ENCODE results near the gene SLC7A4. TPM values are rescaled to one million over a fixed set of nuclear protein-coding genes. Genes with fewer than 3 reads are reported as not detected.
A peak's percentile ranks its signal among the peaks of the same experiment; 100 is the strongest.

The SLC7A4 gene
- total RNA-seq, 1 experiment from 2014 or later, result not detected

GRCh38 chr22:20990184-20991180, 41.9 kb downstream of the SLC7A4 start:
- no peaks in the 10 kb centered on the region for H3K27me3 ChIP-seq (replicated peaks)
- no peak overlapping the region for H3K4me3 ChIP-seq
- no peaks in the 10 kb centered on the region for H3K4me1 ChIP-seq (replicated peaks)
- no peak for DNase-seq (ENCODE audit: low read depth in 1 of 2, low spot score in 2 of 2)
- no peak overlapping the region for H3K27ac ChIP-seq
- peaks cover 56% of the 10 kb centered on the region for H3K36me3 ChIP-seq
- H3K9me3 ChIP-seq (replicated peaks), result no peaks in the 10 kb centered on the region

- H3K27ac ChIP-seq, result no peak overlapping the region
- no peaks in the 10 kb centered on the region for H3K9me3 ChIP-seq (replicated peaks)
- H3K4me3 ChIP-seq, result no peak overlapping the region
- H3K4me1 ChIP-seq (replicated peaks), result no peaks in the 10 kb centered on the region
- no peak for DNase-seq (ENCODE audit: low read depth in 1 of 2, low spot score in 2 of 2)
- no peaks in the 10 kb centered on the region for H3K27me3 ChIP-seq (replicated peaks)
- peaks cover 51% of the 10 kb centered on the region for H3K36me3 ChIP-seq
Observed at GRCh38 chr22:20989323-20990138, 42.8 kb downstream of the SLC7A4 start.

- Histone ChIP-seq H3K4me1 (replicated peaks) (no peaks in the 10 kb centered on the region), H3K9me3 (replicated peaks) (no peaks in the 10 kb centered on the region), H3K27ac (no peak overlapping the region), H3K27me3 (replicated peaks) (no peaks in the 10 kb centered on the region), H3K36me3 (peaks cover 54% of the 10 kb centered on the region), H3K4me3 (no peak overlapping the region)
- DNase-seq (ENCODE audit: low read depth in 1 of 2, low spot score in 2 of 2), result no peak
Observed at GRCh38 chr22:20988573-20989322, 43.6 kb downstream of the SLC7A4 start.

- no peaks in the 10 kb centered on the region for H3K27me3 ChIP-seq (replicated peaks)
- peaks cover 51% of the 10 kb centered on the region for H3K36me3 ChIP-seq
Observed at GRCh38 chr22:20987375-20987774, 45.0 kb downstream of the SLC7A4 start.

GRCh38 chr22:20986365-20986764, 46.0 kb downstream of the SLC7A4 start:
- no peak for DNase-seq (ENCODE audit: low read depth in 1 of 2, low spot score in 2 of 2)
- Histone ChIP-seq H3K27ac (no peak overlapping the region), H3K4me1 (replicated peaks) (peaks cover 19% of the 10 kb centered on the region), H3K36me3 (peaks cover 47% of the 10 kb centered on the region), H3K27me3 (replicated peaks) (no peaks in the 10 kb centered on the region), H3K9me3 (replicated peaks) (peaks cover 4% of the 10 kb centered on the region; the same call in 1 of the 2 replicates), H3K4me3 (no peak overlapping the region)

More at GRCh38 chr22:20987375-20987774, 45.0 kb downstream of the SLC7A4 start:
- Histone ChIP-seq H3K4me3 (no peak overlapping the region), H3K4me1 (replicated peaks) (peaks cover 9% of the 10 kb centered on the region), H3K27ac (no peak overlapping the region), H3K9me3 (replicated peaks) (no peaks in the 10 kb centered on the region)
- DNase-seq (ENCODE audit: low read depth in 1 of 2, low spot score in 2 of 2), result no peak

GRCh38 chr22:20985720-20986119, 46.6 kb downstream of the SLC7A4 start:
- no peak overlapping the region for H3K4me3 ChIP-seq
- no peak overlapping the region for H3K27ac ChIP-seq
- no peak for DNase-seq (ENCODE audit: low read depth in 1 of 2, low spot score in 2 of 2)
- H3K9me3 ChIP-seq (replicated peaks), result peaks cover 4% of the 10 kb centered on the region; the same call in 1 of the 2 replicates
- peaks cover 40% of the 10 kb centered on the region for H3K36me3 ChIP-seq
- peaks cover 24% of the 10 kb centered on the region for H3K4me1 ChIP-seq (replicated peaks)
- no peaks in the 10 kb centered on the region for H3K27me3 ChIP-seq (replicated peaks)

GRCh38 chr22:20983081-20983771, 49.1 kb downstream of the SLC7A4 start:
- peaks cover 10% of the 10 kb centered on the region; the same call in 1 of the 2 replicates for H3K9me3 ChIP-seq (replicated peaks)
- no peaks in the 10 kb centered on the region for H3K27me3 ChIP-seq (replicated peaks)
- peak overlapping the region; percentile 91 for H3K4me3 ChIP-seq
- no peak overlapping the region for H3K27ac ChIP-seq
- DNase-seq (ENCODE audit: low read depth in 1 of 2, low spot score in 2 of 2), result no peak
- peaks cover 31% of the 10 kb centered on the region for H3K36me3 ChIP-seq
- peaks cover 24% of the 10 kb centered on the region for H3K4me1 ChIP-seq (replicated peaks)

- peak overlapping the region; percentile 91 for H3K4me3 ChIP-seq
- DNase-seq (ENCODE audit: low read depth in 1 of 2, low spot score in 2 of 2), result no peak
- H3K27me3 ChIP-seq (replicated peaks), result no peaks in the 10 kb centered on the region
- peaks cover 24% of the 10 kb centered on the region for H3K4me1 ChIP-seq (replicated peaks)
- peak overlapping the region; percentile 64 for H3K27ac ChIP-seq
- H3K9me3 ChIP-seq (replicated peaks), result peaks cover 10% of the 10 kb centered on the region; the same call in 1 of the 2 replicates
- H3K36me3 ChIP-seq, result peaks cover 24% of the 10 kb centered on the region
Observed at GRCh38 chr22:20982563-20982882, 49.8 kb downstream of the SLC7A4 start.

GRCh38 chr22:20981787-20982562, 50.4 kb downstream of the SLC7A4 start, which contains the start of gene LZTR1:
TSS of gene LZTR1 (plus strand) at chr22:20982297. CDS start at chr22:20982372, 75 bp downstream.
- peak; percentile 81 to 90 for DNase-seq (ENCODE audit: low read depth in 1 of 2, low spot score in 2 of 2)
- H3K4me3 ChIP-seq, result peak within 1 kb of the TSS; percentile 91
- H3K27ac ChIP-seq, result peak within 1 kb of the TSS; percentile 64
- H3K9me3 ChIP-seq (replicated peaks), result peaks cover 10% of the 10 kb centered on the region; the same call in 1 of the 2 replicates
- peaks cover 22% of the 10 kb centered on the region for H3K36me3 ChIP-seq
- peaks cover 24% of the 10 kb centered on the region for H3K4me1 ChIP-seq (replicated peaks)
- no peaks in the 10 kb centered on the region for H3K27me3 ChIP-seq (replicated peaks)

- H3K27me3 ChIP-seq (replicated peaks), result no peaks in the 10 kb centered on the region
- H3K27ac ChIP-seq, result peak overlapping the region; percentile 64
- peaks cover 24% of the 10 kb centered on the region for H3K4me1 ChIP-seq (replicated peaks)
- DNase-seq (ENCODE audit: low read depth in 1 of 2, low spot score in 2 of 2), result no peak
- H3K36me3 ChIP-seq, result peaks cover 18% of the 10 kb centered on the region
- peaks cover 10% of the 10 kb centered on the region; the same call in 1 of the 2 replicates for H3K9me3 ChIP-seq (replicated peaks)
- peak overlapping the region; percentile 91 for H3K4me3 ChIP-seq
Observed at GRCh38 chr22:20980938-20981722, 51.2 kb downstream of the SLC7A4 start.

GRCh38 chr22:20980523-20980922, 51.8 kb downstream of the SLC7A4 start:
- peaks cover 10% of the 10 kb centered on the region; the same call in 1 of the 2 replicates for H3K9me3 ChIP-seq (replicated peaks)
- no peak for DNase-seq (ENCODE audit: low read depth in 1 of 2, low spot score in 2 of 2)
- H3K4me1 ChIP-seq (replicated peaks), result peaks cover 24% of the 10 kb centered on the region
- no peak overlapping the region for H3K4me3 ChIP-seq
- H3K27me3 ChIP-seq (replicated peaks), result no peaks in the 10 kb centered on the region
- peaks cover 15% of the 10 kb centered on the region for H3K36me3 ChIP-seq
- H3K27ac ChIP-seq, result no peak overlapping the region
